Germinal center (tissue), 1 donor: ENCODE measurements around the gene ARHGAP6.
"Not testable (repeated sequence)": the region's sequence is repeated elsewhere in the genome, so short reads cannot be mapped to it uniquely, and the experiment has no call there.

ENCODE experiments used
- DNase-seq: peaks from one replicate; pipeline ENCODE4 v3.0.0; 2012; ENCODE audit warnings: mixed read lengths, low spot score

ARHGAP6 gene

GRCh38 chrX:11171956-11172355, 493.8 kb downstream of the ARHGAP6 start:
- no peak for DNase-seq

GRCh38 chrX:11164433-11164832, 501.3 kb downstream of the ARHGAP6 start:
- DNase-seq, result no peak

GRCh38 chrX:11159149-11159548, 506.6 kb downstream of the ARHGAP6 start:
- no peak for DNase-seq

- DNase-seq, result no peak
These were observed 513.7 kb downstream of the ARHGAP6 start for GRCh38 chrX:11151799-11152559.

- DNase-seq, result no peak
These were observed 517.3 kb downstream of the ARHGAP6 start for GRCh38 chrX:11148401-11148800.

GRCh38 chrX:11146411-11146810, 519.3 kb downstream of the ARHGAP6 start:
- DNase-seq, result no peak

- peak; percentile 35 for DNase-seq
These were observed 521.6 kb downstream of the ARHGAP6 start for GRCh38 chrX:11143931-11144678.

- no peak for DNase-seq
These were observed 527.0 kb downstream of the ARHGAP6 start for GRCh38 chrX:11138498-11139390.

- DNase-seq, result no peak
These were observed 528.1 kb downstream of the ARHGAP6 start for GRCh38 chrX:11137543-11138139.

GRCh38 chrX:11135564-11136185, 530.0 kb downstream of the ARHGAP6 start:
- DNase-seq, result no peak

GRCh38 chrX:11131146-11131545, 534.6 kb downstream of the ARHGAP6 start:
- DNase-seq, result no peak

- no peak for DNase-seq
These were observed 535.6 kb downstream of the ARHGAP6 start for GRCh38 chrX:11130136-11130535.

- no peak for DNase-seq
These were observed 536.1 kb downstream of the ARHGAP6 start for GRCh38 chrX:11129534-11130105.

GRCh38 chrX:11125060-11125459, 540.7 kb downstream of the ARHGAP6 start:
- DNase-seq, result no peak

GRCh38 chrX:11124112-11124511, 541.6 kb downstream of the ARHGAP6 start:
- DNase-seq, result no peak

GRCh38 chrX:11123087-11123486, 542.6 kb downstream of the ARHGAP6 start:
- DNase-seq, result not testable (repeated sequence)

GRCh38 chrX:11119313-11119943, 546.3 kb downstream of the ARHGAP6 start:
- DNase-seq, result no peak

GRCh38 chrX:11117745-11118144, 548.0 kb downstream of the ARHGAP6 start:
- no peak for DNase-seq

GRCh38 chrX:11113731-11114130, 552.0 kb downstream of the ARHGAP6 start:
- no peak for DNase-seq

- no peak for DNase-seq
These were observed 553.8 kb downstream of the ARHGAP6 start for GRCh38 chrX:11111947-11112346.
